ENCODE measurements around the gene HAUS3. TPM values are rescaled to one million over a fixed set of nuclear protein-coding genes. Genes with fewer than 3 reads are reported as not detected.

The HAUS3 gene
- total RNA-seq, 4 donors from 2014 or later: 7.6 to 17.9 (median 11.8) TPM

GRCh38 chr4:2178986-2179385 lies 62.9 kb downstream of the HAUS3 start:
- TF ChIP-seq CTCF (IDR thresholded peaks at IDR 0.05) (no peak), POLR2A (IDR thresholded peaks at IDR 0.05) (no peak), EP300 (IDR thresholded peaks at IDR 0.05) (no peak), POLR2AphosphoS5 (IDR thresholded peaks at IDR 0.05) (no peak)
- Histone ChIP-seq H3K4me3 (no peak overlapping the region), H3K27ac (no peak overlapping the region), H3K36me3 (no peaks in the 10 kb centered on the region), H3K9me3 (no peaks in the 10 kb centered on the region), H3K4me1 (no peaks in the 10 kb centered on the region), H3K27me3 (no peaks in the 10 kb centered on the region)
- WGBS: 80% methylated on average over 1 of the region's 1 CpG
- DNase-seq (ENCODE audit: low spot score in 2 of 2): no peak

Other genes starting within 250 kb of the HAUS3 start
- 10 to 100 TPM; 23.2 to 41.5 (median 35.5) TPM for gene NELFA, start 233.1 kb downstream of the HAUS3 start, total RNA-seq
- gene NAT8L, start 182.8 kb downstream of the HAUS3 start, total RNA-seq: 1 to 10 TPM; 1.0 to 2.8 (median 1.6) TPM
- gene POLN, start within 50 bp of the HAUS3 start, total RNA-seq: 1 to 10 TPM in 2 of 4 donors, under 1 TPM in 2; 0.91 to 8.0 (median 1.2) TPM
- 10 to 100 TPM; 52.8 to 76.8 (median 63.3) TPM for gene MXD4, start 20.0 kb upstream of the HAUS3 start, total RNA-seq
- gene ZFYVE28, start 176.5 kb upstream of the HAUS3 start, total RNA-seq: 10 to 100 TPM in 2 of 4 donors, 1 to 10 TPM in 2; 7.6 to 21.3 (median 9.9) TPM
- gene CFAP99, start 176.8 kb upstream of the HAUS3 start, total RNA-seq: not detected
- gene RNF4, start 227.0 kb upstream of the HAUS3 start, total RNA-seq: 10 to 100 TPM; 31.2 to 57.2 (median 44.0) TPM